Measurements from ENCODE around the gene GPC5.
A peak's percentile ranks its signal among the peaks of the same experiment; 100 is the strongest.
"Not testable (repeated sequence)": the region's sequence is repeated elsewhere in the genome, so short reads cannot be mapped to it uniquely, and the experiment has no call there.

Gene GPC5

GRCh38 chr13:91351123-91351522 lies 47.3 kb upstream of the GPC5 start:
- Histone ChIP-seq H4K20me1 (ENCODE audit: insufficient read depth) (peaks cover 36% of the 10 kb centered on the region; the same call in 1 of the 2 replicates), H2AFZ (ENCODE audit: low read depth) (no peak overlapping the region), H3K9ac (no peak overlapping the region), H3K4me1 (ENCODE audit: low read depth, poor library complexity, severe bottlenecking) (peaks cover 27% of the 10 kb centered on the region), H3K27me3 (ENCODE audit: insufficient read depth, low read depth) (no peaks in the 10 kb centered on the region), H3K27ac (no peak overlapping the region), H3K4me3 (IDR thresholded peaks at IDR 0.05; ENCODE audit: insufficient read depth, low read depth, low read length) (no peak overlapping the region), H3K79me2 (ENCODE audit: insufficient read depth, low read depth) (peaks cover 38% of the 10 kb centered on the region), H3K36me3 (ENCODE audit: insufficient read depth) (peaks cover 31% of the 10 kb centered on the region; the same call in 1 of the 2 replicates), H3K4me2 (peak overlapping the region; percentile 91)
- TF ChIP-seq CTCF (conservative IDR thresholded peaks at IDR 0.05; ENCODE audit: low read depth, low read length): no peak

GRCh38 chr13:91351980-91352379 lies 46.4 kb upstream of the GPC5 start:
- TF ChIP-seq CTCF (conservative IDR thresholded peaks at IDR 0.05; ENCODE audit: low read depth, low read length): no peak
- H3K79me2 ChIP-seq (ENCODE audit: insufficient read depth, low read depth): peaks cover 38% of the 10 kb centered on the region
- peaks cover 31% of the 10 kb centered on the region; the same call in 1 of the 2 replicates for H3K36me3 ChIP-seq (ENCODE audit: insufficient read depth)

GRCh38 chr13:91352891-91353290 lies 45.5 kb upstream of the GPC5 start:
- Histone ChIP-seq H3K4me1 (ENCODE audit: low read depth, poor library complexity, severe bottlenecking) (peaks cover 24% of the 10 kb centered on the region), H3K36me3 (ENCODE audit: insufficient read depth) (peaks cover 31% of the 10 kb centered on the region; the same call in 1 of the 2 replicates), H3K79me2 (ENCODE audit: insufficient read depth, low read depth) (peaks cover 38% of the 10 kb centered on the region), H4K20me1 (ENCODE audit: insufficient read depth) (peaks cover 36% of the 10 kb centered on the region; the same call in 1 of the 2 replicates)
- H2AFZ ChIP-seq (ENCODE audit: low read depth); H3K4me2 ChIP-seq; H3K9ac ChIP-seq; H3K27me3 ChIP-seq (ENCODE audit: insufficient read depth, low read depth); H3K4me3 ChIP-seq (IDR thresholded peaks at IDR 0.05; ENCODE audit: insufficient read depth, low read depth, low read length); H3K27ac ChIP-seq: not testable (repeated sequence)

More at GRCh38 chr13:91351980-91352379, 46.4 kb upstream of the GPC5 start:
- no peak overlapping the region for H2AFZ ChIP-seq (ENCODE audit: low read depth)
- H4K20me1 ChIP-seq (ENCODE audit: insufficient read depth): peaks cover 36% of the 10 kb centered on the region; the same call in 1 of the 2 replicates
- no peaks in the 10 kb centered on the region for H3K27me3 ChIP-seq (ENCODE audit: insufficient read depth, low read depth)
- H3K4me3 ChIP-seq (IDR thresholded peaks at IDR 0.05; ENCODE audit: insufficient read depth, low read depth, low read length): no peak overlapping the region
- no peak overlapping the region for H3K9ac ChIP-seq
- no peak overlapping the region for H3K27ac ChIP-seq
- 0 out of 2 replicates have a peak overlapping the region, but pooled peaks have one; percentile 91 for H3K4me2 ChIP-seq
- peaks cover 24% of the 10 kb centered on the region for H3K4me1 ChIP-seq (ENCODE audit: low read depth, poor library complexity, severe bottlenecking)

- Histone ChIP-seq H3K27ac (no peak overlapping the region), H3K79me2 (ENCODE audit: insufficient read depth, low read depth) (peaks cover 38% of the 10 kb centered on the region), H4K20me1 (ENCODE audit: insufficient read depth) (peaks cover 36% of the 10 kb centered on the region; the same call in 1 of the 2 replicates), H3K36me3 (ENCODE audit: insufficient read depth) (peaks cover 31% of the 10 kb centered on the region; the same call in 1 of the 2 replicates), H3K27me3 (ENCODE audit: insufficient read depth, low read depth) (no peaks in the 10 kb centered on the region), H3K4me1 (ENCODE audit: low read depth, poor library complexity, severe bottlenecking) (peaks cover 24% of the 10 kb centered on the region), H3K4me2 (no peak overlapping the region), H3K4me3 (IDR thresholded peaks at IDR 0.05; ENCODE audit: insufficient read depth, low read depth, low read length) (no peak overlapping the region), H2AFZ (ENCODE audit: low read depth) (no peak overlapping the region), H3K9ac (no peak overlapping the region)
- TF ChIP-seq CTCF (conservative IDR thresholded peaks at IDR 0.05; ENCODE audit: low read depth, low read length): no peak
Measured at GRCh38 chr13:91353494-91353893, 44.9 kb upstream of the GPC5 start.

- no peak overlapping the region for H3K4me2 ChIP-seq
- H4K20me1 ChIP-seq (ENCODE audit: insufficient read depth): peaks cover 33% of the 10 kb centered on the region; the same call in 1 of the 2 replicates
- H3K36me3 ChIP-seq (ENCODE audit: insufficient read depth): peaks cover 22% of the 10 kb centered on the region; the same call in 1 of the 2 replicates
- H3K4me1 ChIP-seq (ENCODE audit: low read depth, poor library complexity, severe bottlenecking): peaks cover 20% of the 10 kb centered on the region
- H3K9ac ChIP-seq: no peak overlapping the region
- H3K27me3 ChIP-seq (ENCODE audit: insufficient read depth, low read depth): no peaks in the 10 kb centered on the region
- H3K79me2 ChIP-seq (ENCODE audit: insufficient read depth, low read depth): peaks cover 24% of the 10 kb centered on the region
- no peak overlapping the region for H3K27ac ChIP-seq
- TF ChIP-seq CTCF (conservative IDR thresholded peaks at IDR 0.05; ENCODE audit: low read depth, low read length): no peak
- no peak overlapping the region for H2AFZ ChIP-seq (ENCODE audit: low read depth)
- no peak overlapping the region for H3K4me3 ChIP-seq (IDR thresholded peaks at IDR 0.05; ENCODE audit: insufficient read depth, low read depth, low read length)
Measured at GRCh38 chr13:91355099-91355825, 43.2 kb upstream of the GPC5 start.
